ENCODE results near the gene OXCT1. TPM values are rescaled to one million over a fixed set of nuclear protein-coding genes. Genes with fewer than 3 reads are reported as not detected.

Gene OXCT1
- total and polyA plus RNA-seq, 2 donors (not counting 3 experiments of a cell fraction or from before 2014, with no cell fraction given), result 12.8 to 37.4 TPM

- H3K4me3 ChIP-seq (replicated peaks in 1 of 3; ENCODE audit: insufficient read depth in 1 of 3, low read depth in 1 of 3, low read length in 3 of 3), result no peak overlapping the region
- H3K79me2 ChIP-seq (ENCODE audit: control insufficient read depth, insufficient read depth, low read length), result no peaks in the 10 kb centered on the region
- H3K27ac ChIP-seq (ENCODE audit: insufficient read depth, low read depth, low read length), result no peak overlapping the region
- DNase-seq (ENCODE audit: low read depth, low spot score) (no peak), FAIRE-seq (no peak)
- no peaks in the 10 kb centered on the region for H3K9me3 ChIP-seq (replicated peaks; ENCODE audit: control insufficient read depth, insufficient read depth, low read length)
- no peak overlapping the region for H3K9ac ChIP-seq (replicated peaks; ENCODE audit: extremely low read depth, insufficient read depth, low read length)
- no peak overlapping the region for H3K4me2 ChIP-seq (ENCODE audit: insufficient read depth, low read length)
- intact Hi-C loops (cut with micrococcal nuclease) (no loop called here), dilution Hi-C loops (cut with MboI; ENCODE audit: extremely low pct_ligation_motif_present, low sequenced_read_pairs) (no loop called here)
- H4K20me1 ChIP-seq (replicated peaks; ENCODE audit: control insufficient read depth, extremely low read depth, insufficient read depth, low read length), result no peaks in the 10 kb centered on the region
- no peak overlapping the region for H2AFZ ChIP-seq (ENCODE audit: low read depth, low read length)
- TF ChIP-seq POLR2AphosphoS5 (IDR thresholded peaks at IDR 0.05; ENCODE audit: insufficient read depth, low read depth, low read length), result no peak
- no peak for TF ChIP-seq JUN (IDR thresholded peaks at IDR 0.05; ENCODE audit: borderline replicate concordance, insufficient read depth, insufficient read length, low read depth)
- TF ChIP-seq GATA2 (IDR thresholded peaks at IDR 0.05; ENCODE audit: insufficient read depth, insufficient read length, low read depth, low read length), result no peak
- no peak for TF ChIP-seq EZH2 (IDR thresholded peaks at IDR 0.05; ENCODE audit: borderline replicate concordance, low read depth, low read length, severe bottlenecking)
- TF ChIP-seq FOS (IDR thresholded peaks at IDR 0.05; ENCODE audit: borderline replicate concordance, insufficient read depth, low read length), result no peak
- TF ChIP-seq MYC (IDR thresholded peaks at IDR 0.05; ENCODE audit: low read depth, low read length), result no peak
- TF ChIP-seq POLR2A (IDR thresholded peaks at IDR 0.05; ENCODE audit: low read depth, low read length), result no peak
- TF ChIP-seq MAX (IDR thresholded peaks at IDR 0.05; ENCODE audit: insufficient read depth, insufficient read length), result no peak
- BruUV-seq (replicated peaks), result no TSS peak
- H3K36me3 ChIP-seq (ENCODE audit: control insufficient read depth in 2 of 2, extremely low read depth in 1 of 2, insufficient read depth in 2 of 2, low read length in 2 of 2), result no peaks in the 10 kb centered on the region
- CTCF ChIA-PET, result no interaction called here
- H3K27me3 ChIP-seq (ENCODE audit: control insufficient read depth in 2 of 2, insufficient read depth in 2 of 2, low read length in 2 of 2), result no peaks in the 10 kb centered on the region
- H3K9me1 ChIP-seq (replicated peaks; ENCODE audit: control insufficient read depth, extremely low read depth, insufficient read depth, low read length), result no peaks in the 10 kb centered on the region
- no peaks in the 10 kb centered on the region for H3K4me1 ChIP-seq (ENCODE audit: control insufficient read depth, extremely low read depth, insufficient read depth, low read length)
- POLR2A ChIA-PET, result no interaction called here
Observed at GRCh38 chr5:41728281-41728680, 141.9 kb downstream of the OXCT1 start.
